ENCODE results near the gene ANXA3.

- TF ChIP-seq SMAD4 (CRISPR knock-in tag; IDR thresholded peaks at IDR 0.05): no peak
- TF ChIP-seq CTCF (IDR thresholded peaks at IDR 0.05): no peak
Measured at GRCh38 chr4:78544678-78545077, 6.9 kb upstream of the ANXA3 start.
